ENCODE measurements around the gene FGF10. TPM values are rescaled to one million over a fixed set of nuclear protein-coding genes. Genes with fewer than 3 reads are reported as not detected.

Gene FGF10
- polyA plus RNA-seq, 3 donors, result not detected

DNA sequence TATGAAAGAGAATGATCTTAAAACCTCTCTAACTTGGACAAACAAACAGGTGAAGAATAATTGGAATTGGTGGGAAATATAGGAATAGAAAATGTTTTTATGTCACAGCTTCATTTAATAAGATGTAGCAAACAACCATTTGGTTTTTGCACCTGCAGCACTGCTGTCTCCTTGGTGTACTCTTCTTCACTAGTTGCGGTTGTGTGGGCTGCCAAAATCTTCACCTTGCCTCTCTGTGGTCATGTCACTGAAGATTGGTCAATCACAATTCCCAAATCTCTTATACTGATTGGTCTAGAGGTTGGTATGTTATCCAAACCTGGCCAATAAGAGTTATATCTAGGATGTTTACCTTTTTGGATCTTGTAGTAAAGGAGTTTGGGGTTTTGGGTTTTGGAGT, 88.7 kb downstream of the FGF10 start:
- no CpG with 5 or more reads among the region's 1 CpG for WGBS (ENCODE audit: insufficient coverage)
- Mint-ChIP-seq H3K4me3 (no peak overlapping the region), H3K4me1 (no peaks in the 10 kb centered on the region), H3K36me3 (no peaks in the 10 kb centered on the region), H3K27ac (no peak overlapping the region), H3K27me3 (ENCODE audit: low read depth in 3 of 3) (no peaks in the 10 kb centered on the region), H3K9me3 (peaks cover 0 to 6% (median 3%) of the 10 kb centered on the region in 7 donors)
- no peak overlapping the region for H3K27ac ChIP-seq (ENCODE audit: low read depth in 1 of 2, low read length in 2 of 2)
- no peak overlapping the region for H3K9ac ChIP-seq (ENCODE audit: insufficient read depth, low read length, poor library complexity, severe bottlenecking)
- no peaks in the 10 kb centered on the region for H3K36me3 ChIP-seq (replicated peaks in 1 of 2; ENCODE audit: control insufficient read depth in 1 of 2, insufficient read depth in 2 of 2, low read length in 2 of 2)
- H2AFZ ChIP-seq (ENCODE audit: insufficient read depth, low read depth, low read length, poor library complexity, severe bottlenecking), result no peak overlapping the region
- no peak overlapping the region for H3K4me2 ChIP-seq (replicated peaks; ENCODE audit: extremely low read depth, low read length, poor library complexity, severe bottlenecking)
- peaks cover 0 to 3% of the 10 kb centered on the region in 2 donors for H3K9me3 ChIP-seq (replicated peaks in 1 of 2; ENCODE audit: control insufficient read depth in 1 of 2, insufficient read depth in 1 of 2, low read length in 2 of 2)
- H3K27me3 ChIP-seq (ENCODE audit: control insufficient read depth in 2 of 2, insufficient read depth in 2 of 2, low read length in 2 of 2), result no peaks in the 10 kb centered on the region
- H4K20me1 ChIP-seq (ENCODE audit: insufficient read depth, low read length), result no peaks in the 10 kb centered on the region
- intact Hi-C loops (cut with micrococcal nuclease), result no loop called here
- H3K79me2 ChIP-seq (ENCODE audit: insufficient read depth, low read length), result no peaks in the 10 kb centered on the region
- H3K4me3 ChIP-seq (replicated peaks in 1 of 3; ENCODE audit: low read depth in 2 of 3, low read length in 3 of 3), result no peak overlapping the region
- H3K4me1 ChIP-seq (ENCODE audit: control insufficient read depth in 1 of 2, insufficient read depth in 2 of 2, low read length in 2 of 2), result no peaks in the 10 kb centered on the region
- TF ChIP-seq CTCF (IDR thresholded peaks at IDR 0.05), result no peak
- no peak for DNase-seq

GRCh38 chr5:44299394-44299793, 89.8 kb downstream of the FGF10 start:
- no peak for TF ChIP-seq CTCF (IDR thresholded peaks at IDR 0.05)
- no peak overlapping the region for H2AFZ ChIP-seq (ENCODE audit: insufficient read depth, low read depth, low read length, poor library complexity, severe bottlenecking)
- H3K79me2 ChIP-seq (ENCODE audit: insufficient read depth, low read length), result no peaks in the 10 kb centered on the region
- no peak overlapping the region for H3K27ac Mint-ChIP-seq
- no peak overlapping the region for H3K4me2 ChIP-seq (replicated peaks; ENCODE audit: extremely low read depth, low read length, poor library complexity, severe bottlenecking)
- WGBS (ENCODE audit: insufficient coverage), result 100% methylated on average over 1 of the region's 4 CpGs
- no peaks in the 10 kb centered on the region for H3K36me3 ChIP-seq (replicated peaks in 1 of 2; ENCODE audit: control insufficient read depth in 1 of 2, insufficient read depth in 2 of 2, low read length in 2 of 2)
- peaks cover 0 to 7% (median 3%) of the 10 kb centered on the region in 7 donors for H3K9me3 Mint-ChIP-seq
- no peak for DNase-seq
- peaks cover 0 to 3% of the 10 kb centered on the region in 2 donors for H3K9me3 ChIP-seq (replicated peaks in 1 of 2; ENCODE audit: control insufficient read depth in 1 of 2, insufficient read depth in 1 of 2, low read length in 2 of 2)
- no peaks in the 10 kb centered on the region for H3K4me1 ChIP-seq (ENCODE audit: control insufficient read depth in 1 of 2, insufficient read depth in 2 of 2, low read length in 2 of 2)
- H3K27me3 Mint-ChIP-seq (ENCODE audit: low read depth in 3 of 3), result peaks cover 0 to 1% (median 0%) of the 10 kb centered on the region in 3 donors
- H3K4me3 Mint-ChIP-seq, result no peak overlapping the region
- H3K27ac ChIP-seq (ENCODE audit: low read depth in 1 of 2, low read length in 2 of 2), result no peak overlapping the region
- no peak overlapping the region for H3K4me3 ChIP-seq (replicated peaks in 1 of 3; ENCODE audit: low read depth in 2 of 3, low read length in 3 of 3)
- H3K36me3 Mint-ChIP-seq, result no peaks in the 10 kb centered on the region
- H4K20me1 ChIP-seq (ENCODE audit: insufficient read depth, low read length), result no peaks in the 10 kb centered on the region
- H3K27me3 ChIP-seq (ENCODE audit: control insufficient read depth in 2 of 2, insufficient read depth in 2 of 2, low read length in 2 of 2), result no peaks in the 10 kb centered on the region
- no peaks in the 10 kb centered on the region for H3K4me1 Mint-ChIP-seq
- no peak overlapping the region for H3K9ac ChIP-seq (ENCODE audit: insufficient read depth, low read length, poor library complexity, severe bottlenecking)
- intact Hi-C loops (cut with micrococcal nuclease), result no loop called here
